Raji (cell line): ENCODE data around the gene NOC2L.

Experiments used
- POLR2A ChIP-seq: IDR thresholded peaks from 2 replicates; pipeline ENCODE4 v1.6.1; 2011; ENCODE audit warnings: low read depth, low read length, control low read depth; ENCODE audit not compliant: insufficient read depth

Gene NOC2L

GRCh38 chr1:907611-908451 lies 51.2 kb downstream of the NOC2L start:
- TF ChIP-seq POLR2A: no peak

DNA sequence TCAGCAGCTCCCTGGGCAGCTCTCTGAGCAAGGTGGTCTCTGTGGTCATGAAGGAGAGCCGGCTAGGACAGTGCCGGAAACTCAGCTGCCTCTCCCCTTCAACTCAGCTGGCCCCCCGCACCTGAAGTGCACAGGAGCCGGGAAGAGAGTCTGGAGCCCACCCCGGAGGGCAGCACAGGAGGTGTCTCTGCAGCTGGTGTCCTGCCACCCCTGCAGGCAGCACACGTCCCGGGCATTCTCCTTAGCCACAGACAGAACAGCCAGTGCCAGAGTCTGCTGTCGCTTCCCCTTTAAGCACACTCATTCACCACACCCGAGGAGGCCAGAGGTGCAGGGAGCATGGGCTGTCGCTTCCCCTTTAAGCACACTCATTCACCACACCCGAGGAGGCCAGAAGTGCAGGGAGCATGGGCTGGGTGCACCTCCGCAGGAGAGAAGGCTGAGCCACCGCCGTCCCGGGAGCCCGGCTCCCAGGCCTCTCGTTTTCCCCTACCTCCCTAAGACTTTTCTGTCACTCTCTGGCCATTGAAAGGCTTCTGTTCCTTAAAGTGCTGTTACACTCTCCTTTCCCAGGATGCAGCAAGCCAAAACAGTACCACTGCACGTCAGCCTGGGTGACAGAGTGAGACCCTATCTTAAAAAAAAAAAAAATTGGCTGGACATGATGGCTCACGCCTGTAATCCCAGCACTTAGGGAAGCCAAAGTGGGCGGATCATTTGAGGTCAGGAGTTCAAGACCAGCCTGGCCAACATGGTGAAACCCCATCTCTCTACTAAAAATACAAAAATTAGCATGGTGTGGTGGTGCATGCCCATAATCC lies 52.2 kb downstream of the NOC2L start:
- TF ChIP-seq POLR2A: no peak

DNA sequence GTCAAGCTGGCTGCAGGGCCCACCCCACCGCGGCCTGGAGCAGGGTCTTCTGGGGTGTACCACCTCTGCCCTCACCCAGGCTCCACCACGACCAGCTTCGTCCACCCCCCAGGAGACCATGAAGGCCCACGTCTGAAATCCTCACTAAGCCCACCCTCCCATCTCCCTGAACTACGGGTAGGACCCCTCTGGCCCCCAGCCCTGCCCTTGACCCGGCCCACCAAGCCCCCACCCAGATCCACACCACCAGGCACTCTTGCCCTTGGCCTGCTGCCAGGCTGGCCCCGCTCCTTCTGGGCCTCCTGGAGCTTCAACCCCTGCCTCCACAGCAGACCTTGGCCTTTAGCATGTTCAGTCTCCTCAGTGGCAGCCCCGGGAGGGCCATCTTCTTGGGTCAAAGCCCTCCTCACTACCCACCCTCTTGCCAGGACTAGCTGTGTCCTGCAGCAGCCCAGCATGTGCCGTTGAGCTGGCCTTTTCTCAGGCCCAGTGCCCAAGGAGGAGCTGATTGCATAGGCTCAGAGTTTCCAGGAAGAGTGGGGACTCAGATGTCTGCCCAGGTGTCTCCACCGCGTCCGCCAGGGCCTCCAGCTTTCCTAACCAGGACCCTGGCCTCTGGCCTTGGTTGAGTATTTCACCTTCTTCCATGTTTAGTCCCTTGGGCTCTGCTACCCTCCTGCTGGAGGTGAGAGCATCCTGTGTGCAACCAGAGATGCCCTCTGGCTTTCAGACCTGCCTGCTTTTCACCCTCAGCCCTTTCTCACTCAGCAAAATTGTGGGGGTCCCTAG lies 53.1 kb downstream of the NOC2L start:
- no peak for TF ChIP-seq POLR2A

DNA sequence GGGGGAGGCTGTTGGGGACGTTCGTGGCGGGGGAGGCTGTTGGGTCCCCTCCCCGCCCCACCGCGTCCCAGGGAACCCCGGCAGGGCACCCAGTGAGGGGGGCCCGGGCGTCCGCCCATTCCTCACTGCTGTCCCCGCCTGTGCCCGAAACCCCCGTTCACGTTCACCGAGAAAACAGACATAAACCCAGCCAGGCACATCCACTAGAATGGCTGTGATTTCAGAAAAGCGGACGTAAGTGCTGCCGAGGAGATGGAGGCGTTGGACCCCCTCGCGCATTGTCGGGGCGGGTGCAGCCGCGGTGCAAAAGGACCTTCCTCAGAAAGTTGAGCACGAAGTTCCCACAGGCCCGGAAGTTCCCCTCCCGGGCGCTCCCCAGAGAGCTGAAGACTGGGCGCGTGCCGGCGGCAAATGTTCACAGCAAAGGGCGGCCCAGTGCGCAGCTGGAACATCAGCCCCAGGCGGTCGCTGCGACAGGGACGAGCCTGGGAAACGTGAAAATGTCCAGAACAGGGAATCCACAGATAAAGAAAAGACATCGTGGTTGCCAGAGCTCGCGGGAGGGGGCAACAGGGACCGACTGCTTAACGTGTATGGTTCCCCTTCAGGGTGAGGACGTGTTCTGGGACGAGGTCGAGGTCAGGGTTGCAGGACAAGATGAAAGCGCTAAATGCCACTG lies 53.8 kb downstream of the NOC2L start:
- no peak for TF ChIP-seq POLR2A

- peak; percentile 53 for TF ChIP-seq POLR2A
Observed at GRCh38 chr1:904310-904950, 54.6 kb downstream of the NOC2L start.

DNA sequence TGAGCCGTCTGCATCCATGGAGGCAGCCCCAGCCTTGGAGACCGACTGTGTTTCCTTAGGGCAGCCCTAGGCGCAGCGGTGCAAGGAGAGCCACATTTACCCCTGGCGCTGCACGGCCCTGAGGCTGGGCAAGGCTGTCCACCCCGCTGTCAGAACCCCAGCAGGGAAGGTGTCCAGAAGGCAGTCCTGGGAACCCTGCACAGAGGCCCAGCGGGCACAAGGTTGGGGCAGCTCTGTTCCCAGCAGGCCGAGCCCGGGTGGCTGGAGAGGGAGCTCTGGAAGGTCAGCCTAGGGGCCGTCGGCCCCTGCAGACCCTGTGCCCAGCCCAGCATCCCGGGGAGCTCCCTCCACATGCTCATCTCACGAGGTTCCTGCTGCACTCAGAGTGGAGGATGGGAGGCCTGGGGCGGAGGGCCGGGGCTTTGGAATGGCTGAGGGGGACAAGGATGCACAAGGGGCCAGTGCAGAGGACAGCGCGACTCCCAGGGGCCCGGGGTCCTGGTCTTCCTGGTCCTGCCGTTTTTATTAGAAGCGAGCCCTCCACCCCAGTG lies 55.3 kb downstream of the NOC2L start:
- TF ChIP-seq POLR2A: no peak

DNA sequence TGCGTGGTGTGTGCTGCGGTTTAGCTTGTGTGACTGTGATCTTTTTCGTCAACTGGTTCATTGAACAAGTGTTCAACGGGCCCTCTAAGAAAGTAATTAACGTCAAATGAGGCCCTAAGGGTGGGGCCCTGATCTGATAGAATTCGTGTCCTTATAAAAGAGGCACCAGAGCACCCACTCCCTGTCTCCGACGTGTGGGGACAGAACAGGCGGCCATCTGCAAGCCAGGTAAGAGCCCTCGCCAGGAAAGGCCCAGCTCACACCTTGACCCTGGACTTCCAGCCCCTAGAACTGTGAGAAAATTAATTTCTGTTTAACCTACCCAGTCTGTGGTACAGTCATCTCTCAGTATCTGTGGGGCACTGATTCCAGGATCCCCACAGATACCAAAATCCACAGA lies 55.8 kb downstream of the NOC2L start:
- no peak for TF ChIP-seq POLR2A

DNA sequence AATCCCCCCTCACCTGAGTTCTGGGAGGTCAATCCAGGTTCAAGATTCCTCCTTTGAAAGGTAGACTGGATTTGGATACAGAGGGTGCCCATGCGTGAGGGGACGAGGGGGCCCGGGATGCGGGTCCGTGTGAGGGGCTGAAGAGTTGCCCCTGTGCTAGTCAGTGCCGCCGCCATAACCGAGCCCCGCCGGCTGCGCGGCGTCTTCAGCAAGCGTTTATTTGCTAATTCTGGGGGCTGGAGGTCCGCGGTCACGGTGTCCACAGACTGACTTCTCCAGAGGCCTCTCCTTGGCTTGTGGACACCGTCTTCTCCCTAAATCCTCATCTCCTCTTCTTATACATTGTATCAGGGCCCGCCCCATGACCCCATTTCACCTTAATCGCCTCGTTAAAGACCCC lies 56.3 kb downstream of the NOC2L start:
- TF ChIP-seq POLR2A: no peak

DNA sequence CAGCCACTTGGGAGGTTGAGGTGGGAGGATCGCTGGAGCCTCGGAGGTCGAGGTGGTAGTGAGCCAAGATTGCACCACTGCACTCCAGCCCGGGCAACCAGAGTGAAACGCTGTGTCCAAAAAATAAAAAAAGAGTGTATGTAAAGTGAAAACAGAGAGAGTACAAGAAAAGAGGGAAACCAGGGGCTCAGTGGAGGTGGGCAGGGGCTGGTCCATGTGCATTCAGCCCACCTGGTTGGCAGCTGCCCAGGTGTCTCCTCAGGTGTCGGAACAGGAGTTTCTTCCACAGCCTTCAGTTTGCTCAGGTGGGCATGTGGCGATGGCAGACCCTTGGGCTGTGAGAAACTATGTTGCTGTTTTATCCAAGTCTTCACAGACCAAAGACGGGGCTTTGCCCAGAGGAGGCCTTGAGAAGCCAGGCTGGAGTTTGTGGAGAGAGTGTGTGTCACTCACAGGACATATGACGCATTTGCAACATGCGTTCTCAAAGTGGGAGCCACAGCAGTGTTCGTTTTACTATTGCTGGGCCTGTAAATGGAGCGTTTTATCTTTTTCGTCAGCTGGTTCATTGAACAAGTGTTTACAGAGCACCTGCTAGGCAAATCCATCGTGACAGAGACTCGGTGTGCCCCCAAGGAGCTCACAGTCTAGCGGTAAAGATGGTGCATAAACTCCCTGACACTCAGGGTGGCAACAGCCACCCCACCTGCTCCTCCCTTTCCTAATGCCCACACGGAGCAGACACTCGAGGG lies 57.8 kb downstream of the NOC2L start:
- no peak for TF ChIP-seq POLR2A

GRCh38 chr1:899636-900317 lies 59.3 kb downstream of the NOC2L start:
- no peak for TF ChIP-seq POLR2A

DNA sequence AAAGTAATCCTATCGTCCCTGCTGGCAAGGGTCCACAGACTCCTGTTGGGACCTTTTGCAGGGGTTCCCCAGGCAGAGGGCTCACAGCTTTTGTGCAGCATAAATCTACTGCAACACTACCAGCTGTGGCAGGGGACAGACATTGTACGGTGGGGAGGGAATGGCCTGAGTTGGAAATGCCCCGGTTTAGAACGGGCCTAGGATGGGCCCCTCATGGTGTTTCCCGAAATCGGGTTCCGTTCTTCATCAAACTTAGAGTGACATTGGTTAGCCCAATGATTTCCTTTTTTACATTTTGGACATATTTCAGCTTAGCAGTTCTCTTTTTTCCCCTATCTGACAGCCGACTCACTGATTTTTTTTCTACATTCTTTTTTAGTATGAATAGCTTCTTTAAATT lies 61.8 kb downstream of the NOC2L start:
- no peak for TF ChIP-seq POLR2A
